K562 (cell line): ENCODE results near the gene PHF12. TPM values are rescaled to one million over a fixed set of nuclear protein-coding genes. Genes with fewer than 3 reads are reported as not detected.

Source experiments
- ATAC-seq: fragments of 200-7000 bp; cut with Tn5 transposase; 3 replicates; pipeline ENCODE4 v1.9.1; 2020; ENCODE audit warnings: moderate library complexity
- BruUV-seq: library from RNA; stranded (reverse); fragments of 400-500 nt; replicated peaks from 2 replicates; lab custom pipeline; 2021; lab: Mats Ljungman, UMichigan
- CTCF ChIA-PET: fragments of 300-600 bp; formaldehyde crosslinking; extraction: SDS; loops from one replicate; lab custom pipeline; 2021; ENCODE audit warnings: low intra/inter-chr PET ratio; lab: Yijun Ruan, JAX
- POLR2A ChIA-PET: fragments of 300-600, 350-650 bp; sonication (Branson Sonifier 250); formaldehyde crosslinking; extraction: SDS; loops from one replicate; lab custom pipeline; 2021; ENCODE audit warnings: antibody characterized with exemption, inconsistent platforms; lab: Yijun Ruan, JAX
- DNase-seq, 4 experiments: peaks; one replicate each; pipeline versions ENCODE4 v3.0.0 to v3.0.0-alpha.2; 2011 to 2018; ENCODE audit warnings: low spot score in 3 of 4, mixed read lengths in 3 of 4; ENCODE audit errors: extremely low read depth in 1 of 4
- FAIRE-seq: peaks from 2 replicates; lab custom pipeline; 2011; peaks lifted over from hg19 to GRCh38; lab: Jason Lieb, UNC
- H2AFZ ChIP-seq: 2 replicates; pipeline ENCODE4 v1.6.0; 2011; ENCODE audit warnings: low read depth, low read length, control low read depth, inconsistent platforms
- H3K27ac ChIP-seq: fragments of 200-600 bp; 3 replicates; pipeline ENCODE4 v1.8.0; 2011; ENCODE audit warnings: low read depth, mild to moderate bottlenecking, control low read depth, inconsistent platforms, low read length, moderate library complexity, mixed read lengths; ENCODE audit errors: extremely low read depth
- H3K27me3 ChIP-seq, 2 experiments: fragments of 300-600 bp in 1 of 2; 2 replicates in 1 of 2; 3 replicates in 1 of 2; pipeline versions ENCODE4 v1.6.0 to v1.8.0; 2011; ENCODE audit warnings: inconsistent platforms in 2 of 2, low read length in 2 of 2, mild to moderate bottlenecking in 1 of 2, mixed read lengths in 1 of 2, moderate library complexity in 1 of 2; ENCODE audit not compliant: control insufficient read depth in 2 of 2, insufficient read depth in 2 of 2
- H3K36me3 ChIP-seq: fragments of 300-600 bp; 3 replicates; pipeline ENCODE4 v1.8.0; 2011; ENCODE audit warnings: mild to moderate bottlenecking, low read length, inconsistent platforms; ENCODE audit not compliant: control insufficient read depth, insufficient read depth
- H3K4me1 ChIP-seq, 2 experiments: fragments of 200-600 bp in 1 of 2; replicated peaks in 1 of 2; 2 replicates in 1 of 2; 3 replicates in 1 of 2; pipeline versions ENCODE4 v1.5.1 to v1.8.0; 2011; ENCODE audit warnings: inconsistent platforms in 2 of 2, low read length in 2 of 2, mild to moderate bottlenecking in 1 of 2, mixed read lengths in 1 of 2, moderate library complexity in 1 of 2; ENCODE audit not compliant: control insufficient read depth in 2 of 2, insufficient read depth in 2 of 2
- H3K4me2 ChIP-seq: 2 replicates; pipeline ENCODE4 v1.6.1; 2011; ENCODE audit warnings: low read length, control low read depth, inconsistent platforms, mixed read lengths; ENCODE audit not compliant: insufficient read depth
- H3K4me3 ChIP-seq: fragments of 200-600 bp; sonication (generic), shearing (Covaris generic); 2 replicates; pipeline ENCODE4 v1.5.1; 2016; ENCODE audit warnings: control low read depth, inconsistent platforms
- H3K79me2 ChIP-seq: fragments of 200-600 bp; 3 replicates; pipeline ENCODE4 v1.8.0; 2011; ENCODE audit warnings: low read length, inconsistent platforms; ENCODE audit not compliant: control insufficient read depth, insufficient read depth
- H3K9ac ChIP-seq, 2 experiments: 2 replicates each; pipeline versions ENCODE4 v1.6.0 to v1.6.1; 2011; ENCODE audit warnings: low read depth in 2 of 2, low read length in 2 of 2, control low read depth in 1 of 2, inconsistent platforms in 1 of 2, mild to moderate bottlenecking in 1 of 2, mixed read lengths in 1 of 2; ENCODE audit not compliant: insufficient read depth in 1 of 2
- H3K9me1 ChIP-seq: one replicate; pipeline ENCODE4 v1.6.0; 2011; ENCODE audit warnings: inconsistent platforms, mild to moderate bottlenecking, low read length, moderate library complexity; ENCODE audit not compliant: control insufficient read depth, insufficient read depth
- H3K9me3 ChIP-seq: replicated peaks from 2 replicates; pipeline ENCODE4 v1.5.1; 2011; ENCODE audit warnings: low read depth, low read length, inconsistent platforms; ENCODE audit not compliant: control insufficient read depth, insufficient read depth
- H4K20me1 ChIP-seq: replicated peaks from 2 replicates; pipeline ENCODE4 v1.6.1; 2011; ENCODE audit warnings: low read length, inconsistent platforms, mixed read lengths; ENCODE audit not compliant: control insufficient read depth, insufficient read depth
- CBX2 ChIP-seq: fragments of 200-600 bp; sonication (generic); IDR thresholded peaks from one replicate; pipeline ENCODE4 v1.6.1; 2012; ENCODE audit warnings: mild to moderate bottlenecking, low read length, inconsistent platforms; ENCODE audit not compliant: insufficient read depth, poor library complexity, severe bottlenecking
- CHD1 ChIP-seq: fragments of 200-600 bp; sonication (generic); IDR thresholded peaks from one replicate; pipeline ENCODE4 v1.6.1; 2012; ENCODE audit warnings: mild to moderate bottlenecking, moderate library complexity, low read length, inconsistent platforms
- DIDO1 ChIP-seq: fragments of 450-650 bp; IDR thresholded peaks from 2 replicates; pipeline ENCODE4 v1.6.1; 2016; ENCODE audit warnings: low read depth, missing biosample characterization, missing genetic modification characterization
- DPF2 ChIP-seq: fragments of 450-650 bp; IDR thresholded peaks from 2 replicates; pipeline ENCODE4 v1.6.1; 2016
- ELF4 ChIP-seq: fragments of 450-650 bp; formaldehyde crosslinking; IDR thresholded peaks from 2 replicates; pipeline ENCODE4 v1.4.0; 2022; ENCODE audit warnings: missing genetic modification characterization
- KDM4B ChIP-seq, 2 experiments: fragments of 450-650 bp in 1 of 2; sonication (generic) in 1 of 2; IDR thresholded peaks; 2 replicates each; pipeline ENCODE4 v1.6.1; 2016 to 2017; ENCODE audit warnings: borderline replicate concordance in 2 of 2, antibody characterized with exemption in 1 of 2, low read depth in 1 of 2, mild to moderate bottlenecking in 1 of 2
- PTRF ChIP-seq: fragments of 450-650 bp; IDR thresholded peaks from 2 replicates; pipeline ENCODE4 v1.6.1; 2016; ENCODE audit warnings: mild to moderate bottlenecking, missing genetic modification characterization, missing compliant biosample characterization
- SRSF7 ChIP-seq: fragments of 200-400 bp; formaldehyde crosslinking; optimal IDR thresholded peaks from 2 replicates; pipeline ENCODE3; 2017; ENCODE audit warnings: mild to moderate bottlenecking, low read depth, low read length
- SRSF9 ChIP-seq: fragments of 200-400 bp; formaldehyde crosslinking; IDR thresholded peaks from 2 replicates; pipeline ENCODE4 v1.6.1; 2017; ENCODE audit warnings: low read depth, low read length, borderline replicate concordance
- ZNF146 ChIP-seq: IDR thresholded peaks from one replicate; pipeline ENCODE4 v1.6.1; 2018; ENCODE audit warnings: missing compliant biosample characterization; ENCODE audit not compliant: unreplicated experiment
- ZNF174 ChIP-seq: fragments of 250-450 bp; sonication (Bioruptor Pico); IDR thresholded peaks from 2 replicates; pipeline ENCODE4 v1.4.0; 2020; ENCODE audit warnings: mild to moderate bottlenecking
- ZNF232 ChIP-seq: sonication (generic); formaldehyde crosslinking; IDR thresholded peaks from 2 replicates; pipeline ENCODE4 v1.8.0; 2022; ENCODE audit warnings: mild to moderate bottlenecking, missing genetic modification reagents
- WGBS: fragments of 100-300 bp; shearing (Covaris generic); methylation state at CpG from one replicate; pipeline ENCODE4 v1.1.6; 2016; ENCODE audit warnings: low coverage, mixed read lengths; ENCODE audit not compliant: insufficient coverage; ENCODE audit errors: missing lambda C conversion rate; 5-methylcytosine and 5-hydroxymethylcytosine counted together
- in situ Hi-C: fragments of 300-500 bp; cut with MboI; formaldehyde crosslinking; loops from 4 replicates; pipeline ENCODE4 v1.15.0; 2018; ENCODE audit warnings: inconsistent platforms, mixed read lengths
- intact Hi-C: fragments of 100-400 bp; cut with micrococcal nuclease; formaldehyde crosslinking; loops from 2 replicates; pipeline ENCODE4 v1.14.2; 2022
- polyA plus RNA-seq, 8 experiments: library from polyadenylated mRNA; depleted of rRNA in 4 of 8; stranded (reverse) in 5 of 8; unstranded in 3 of 8; fragments of >200 nt; fragmentation: Nextera tagmentation in 2 of 8; fragmentation: Illumina TruSeq in 1 of 8; extraction: Ambion mirVana in 2 of 8; extraction: Trizol in 1 of 8; gene quantifications; 2 replicates each; pipeline versions ENCODE4 v1.2.1 to v1.2.3, GENCODE V29; 2011 to 2014; ENCODE audit warnings: inconsistent platforms in 1 of 8, missing spikeins in 1 of 8
- total RNA-seq, 7 experiments: library from RNA; depleted of rRNA in 6 of 7; stranded (reverse); fragments of >200 nt in 6 of 7; fragmentation: Illumina TruSeq in 2 of 7; extraction: Trizol in 2 of 7; gene quantifications; 2 replicates each; pipeline versions ENCODE4 v1.2.1 to v1.2.3, GENCODE V29; 2011 to 2021; ENCODE audit warnings: low replicate concordance in 1 of 7
- TF ChIP-seq, protein P1 (sequence below): conservative IDR thresholded peaks from 2 replicates; pipeline ENCODE4 v1.6.1; 2011; ENCODE audit warnings: low read depth, mild to moderate bottlenecking, low read length; ENCODE audit not compliant: control insufficient read depth
- TF ChIP-seq, protein P2 (sequence below): sonication (generic); formaldehyde crosslinking; IDR thresholded peaks from 2 replicates; pipeline ENCODE4 v1.8.0; 2022; ENCODE audit warnings: mild to moderate bottlenecking, missing genetic modification reagents
- TF ChIP-seq, protein P3 (sequence below), 3 experiments: fragments of 200-800 bp in 1 of 3; fragments of 250-450 bp in 1 of 3; fragments of 450-650 bp in 1 of 3; sonication (Bioruptor Pico) in 1 of 3; sonication (Bioruptor generic) in 1 of 3; formaldehyde crosslinking in 1 of 3; IDR thresholded peaks; 2 replicates each; pipeline versions ENCODE4 v1.6.1 to v1.8.0; 2016 to 2022; ENCODE audit warnings: mild to moderate bottlenecking in 2 of 3, missing genetic modification characterization in 2 of 3, missing compliant biosample characterization in 1 of 3, moderate library complexity in 1 of 3

PHF12 gene
- total and polyA plus RNA-seq, 9 of the 15 experiments (the other 6 are each of a cell fraction or from before 2014, with no cell fraction given), result 0.82 to 31.3 (median 13.5) TPM

DNA sequence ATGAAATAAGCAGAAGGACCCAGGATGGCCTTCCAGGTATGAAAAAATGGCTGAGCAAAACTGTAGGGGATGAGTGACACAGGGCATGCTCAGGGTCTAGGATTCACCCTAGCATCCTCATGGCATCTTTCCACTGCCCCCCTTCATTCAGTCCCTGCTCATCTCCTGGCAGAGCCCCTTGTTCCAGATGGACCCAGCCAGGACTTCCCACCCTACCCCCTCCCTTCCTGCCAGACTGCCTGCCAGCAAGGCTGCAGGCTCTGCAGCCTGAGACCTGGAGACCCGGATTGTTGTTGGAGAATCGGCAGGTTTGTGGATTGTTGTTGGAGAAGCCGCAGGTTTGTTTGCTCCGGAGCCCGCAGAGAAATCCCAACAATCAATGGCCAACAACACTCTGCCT is 47.9 kb upstream of the PHF12 start:
- ChIA-PET CTCF (no interaction called here), POLR2A (interaction anchor here (0.8 to 1.0 kb wide), 2 partner anchors 10 to 610 kb away, joined by 3 to 5 read pairs; no protein-coding TSS in a partner anchor)
- peaks cover 2% of the 10 kb centered on the region for H3K9me1 ChIP-seq
- no peak for ATAC-seq
- TF ChIP-seq CHD1 (no peak), KDM4B (IDR thresholded peaks at IDR 0.05; ENCODE audit: borderline replicate concordance in 2 of 2, low read depth in 1 of 2) (no peak), SRSF7 (no peak), ZNF146 (CRISPR knock-in tag) (no peak), ZNF174 (CRISPR knock-in tag) (no peak), SRSF9 (no peak), ELF4 (no peak), DPF2 (no peak), ZNF232 (CRISPR knock-in tag) (no peak), PTRF (no peak), DIDO1 (tag) (no peak), CBX2 (no peak)
- TF ChIP-seq, protein P1, sequence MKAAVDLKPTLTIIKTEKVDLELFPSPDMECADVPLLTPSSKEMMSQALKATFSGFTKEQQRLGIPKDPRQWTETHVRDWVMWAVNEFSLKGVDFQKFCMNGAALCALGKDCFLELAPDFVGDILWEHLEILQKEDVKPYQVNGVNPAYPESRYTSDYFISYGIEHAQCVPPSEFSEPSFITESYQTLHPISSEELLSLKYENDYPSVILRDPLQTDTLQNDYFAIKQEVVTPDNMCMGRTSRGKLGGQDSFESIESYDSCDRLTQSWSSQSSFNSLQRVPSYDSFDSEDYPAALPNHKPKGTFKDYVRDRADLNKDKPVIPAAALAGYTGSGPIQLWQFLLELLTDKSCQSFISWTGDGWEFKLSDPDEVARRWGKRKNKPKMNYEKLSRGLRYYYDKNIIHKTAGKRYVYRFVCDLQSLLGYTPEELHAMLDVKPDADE, result no peak
- TF ChIP-seq, protein P2, sequence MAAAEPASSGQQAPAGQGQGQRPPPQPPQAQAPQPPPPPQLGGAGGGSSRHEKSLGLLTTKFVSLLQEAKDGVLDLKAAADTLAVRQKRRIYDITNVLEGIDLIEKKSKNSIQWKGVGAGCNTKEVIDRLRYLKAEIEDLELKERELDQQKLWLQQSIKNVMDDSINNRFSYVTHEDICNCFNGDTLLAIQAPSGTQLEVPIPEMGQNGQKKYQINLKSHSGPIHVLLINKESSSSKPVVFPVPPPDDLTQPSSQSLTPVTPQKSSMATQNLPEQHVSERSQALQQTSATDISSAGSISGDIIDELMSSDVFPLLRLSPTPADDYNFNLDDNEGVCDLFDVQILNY (CRISPR knock-in tag), result no peak
- TF ChIP-seq, protein P3, sequence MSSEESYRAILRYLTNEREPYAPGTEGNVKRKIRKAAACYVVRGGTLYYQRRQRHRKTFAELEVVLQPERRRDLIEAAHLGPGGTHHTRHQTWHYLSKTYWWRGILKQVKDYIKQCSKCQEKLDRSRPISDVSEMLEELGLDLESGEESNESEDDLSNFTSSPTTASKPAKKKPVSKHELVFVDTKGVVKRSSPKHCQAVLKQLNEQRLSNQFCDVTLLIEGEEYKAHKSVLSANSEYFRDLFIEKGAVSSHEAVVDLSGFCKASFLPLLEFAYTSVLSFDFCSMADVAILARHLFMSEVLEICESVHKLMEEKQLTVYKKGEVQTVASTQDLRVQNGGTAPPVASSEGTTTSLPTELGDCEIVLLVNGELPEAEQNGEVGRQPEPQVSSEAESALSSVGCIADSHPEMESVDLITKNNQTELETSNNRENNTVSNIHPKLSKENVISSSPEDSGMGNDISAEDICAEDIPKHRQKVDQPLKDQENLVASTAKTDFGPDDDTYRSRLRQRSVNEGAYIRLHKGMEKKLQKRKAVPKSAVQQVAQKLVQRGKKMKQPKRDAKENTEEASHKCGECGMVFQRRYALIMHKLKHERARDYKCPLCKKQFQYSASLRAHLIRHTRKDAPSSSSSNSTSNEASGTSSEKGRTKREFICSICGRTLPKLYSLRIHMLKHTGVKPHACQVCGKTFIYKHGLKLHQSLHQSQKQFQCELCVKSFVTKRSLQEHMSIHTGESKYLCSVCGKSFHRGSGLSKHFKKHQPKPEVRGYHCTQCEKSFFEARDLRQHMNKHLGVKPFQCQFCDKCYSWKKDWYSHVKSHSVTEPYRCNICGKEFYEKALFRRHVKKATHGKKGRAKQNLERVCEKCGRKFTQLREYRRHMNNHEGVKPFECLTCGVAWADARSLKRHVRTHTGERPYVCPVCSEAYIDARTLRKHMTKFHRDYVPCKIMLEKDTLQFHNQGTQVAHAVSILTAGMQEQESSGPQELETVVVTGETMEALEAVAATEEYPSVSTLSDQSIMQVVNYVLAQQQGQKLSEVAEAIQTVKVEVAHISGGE (CRISPR knock-in tag; IDR thresholded peaks at IDR 0.05), result no peak
- FAIRE-seq, result no peak
- no TSS peak for BruUV-seq
- 2% methylated on average over 5 of the region's 5 CpGs for WGBS
- DNase-seq, result no peak
- no peak overlapping the region for H3K4me2 ChIP-seq
- in situ Hi-C loops, result no loop called here
- intact Hi-C loops, result no loop called here
- H3K4me1 ChIP-seq, result peaks cover 0 to 8% of the 10 kb centered on the region in 2 experiments; a peak in 2 of 5 replicates
- H2AFZ ChIP-seq, result no peak overlapping the region
- H3K9me3 ChIP-seq, result no peaks in the 10 kb centered on the region
- H4K20me1 ChIP-seq, result peaks cover 11% of the 10 kb centered on the region; the same call in 1 of the 2 replicates
- peaks cover 10 to 43% of the 10 kb centered on the region in 2 experiments; a peak in 4 of 5 replicates for H3K27me3 ChIP-seq
- no peaks in the 10 kb centered on the region for H3K36me3 ChIP-seq
- H3K79me2 ChIP-seq, result no peaks in the 10 kb centered on the region
- H3K9ac ChIP-seq, result no peak overlapping the region
- no peak overlapping the region for H3K4me3 ChIP-seq
- H3K27ac ChIP-seq, result no peak overlapping the region
